IPS-NIHi11 (cell line): ENCODE measurements around the gene MAP3K2.

Experiments
- DNase-seq: peaks from one replicate; pipeline ENCODE4 v3.0.0; 2012; ENCODE audit warnings: mixed read lengths, low spot score

MAP3K2 gene

DNA sequence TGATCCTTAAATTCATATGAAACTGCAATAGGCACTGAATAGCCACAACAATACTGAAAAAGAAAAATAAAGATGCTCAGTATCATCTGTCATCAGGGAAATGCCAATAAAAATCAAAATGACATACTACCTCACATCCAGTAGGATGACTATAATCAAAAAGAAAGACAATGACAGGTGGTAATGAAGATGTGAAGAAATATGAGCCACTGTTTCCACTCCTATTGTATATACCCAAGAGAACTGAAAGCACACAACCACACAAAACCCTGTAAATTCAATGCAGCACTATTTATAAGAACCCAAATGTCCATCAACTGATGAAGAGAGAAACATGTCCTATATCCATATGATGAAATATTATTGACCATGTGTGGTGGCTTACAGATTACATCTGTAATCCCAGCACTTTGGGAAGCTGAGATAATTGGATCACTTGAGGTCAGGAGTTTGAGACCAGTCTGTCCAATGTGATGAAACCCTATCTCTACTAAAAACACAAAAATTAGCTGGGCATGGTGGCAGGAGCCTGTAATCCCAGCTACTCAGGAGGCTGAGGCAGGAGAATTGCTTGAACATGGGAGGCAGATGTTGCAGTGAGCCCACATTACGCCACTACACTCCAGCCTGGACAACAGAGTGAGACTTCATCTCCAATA, 39.9 kb downstream of the MAP3K2 start:
- DNase-seq: no peak

DNA sequence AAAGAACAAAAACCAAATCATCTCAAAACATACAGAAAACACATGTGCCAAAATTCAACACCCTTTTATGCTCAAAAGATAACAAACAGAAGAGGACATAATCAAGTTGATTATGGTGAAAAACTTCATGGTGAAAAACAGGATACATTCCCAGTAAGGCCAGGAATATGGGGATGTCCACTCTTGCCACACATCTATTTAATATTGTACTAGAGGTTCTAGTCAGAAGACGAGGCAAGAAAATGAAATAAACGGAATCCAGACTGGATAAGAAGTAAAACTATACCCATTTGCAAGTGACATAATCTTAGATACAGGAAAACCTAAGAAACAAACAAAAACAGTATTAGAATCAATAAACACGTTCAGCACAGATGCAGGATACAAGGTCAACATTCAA, 40.8 kb downstream of the MAP3K2 start:
- DNase-seq: no peak

DNA sequence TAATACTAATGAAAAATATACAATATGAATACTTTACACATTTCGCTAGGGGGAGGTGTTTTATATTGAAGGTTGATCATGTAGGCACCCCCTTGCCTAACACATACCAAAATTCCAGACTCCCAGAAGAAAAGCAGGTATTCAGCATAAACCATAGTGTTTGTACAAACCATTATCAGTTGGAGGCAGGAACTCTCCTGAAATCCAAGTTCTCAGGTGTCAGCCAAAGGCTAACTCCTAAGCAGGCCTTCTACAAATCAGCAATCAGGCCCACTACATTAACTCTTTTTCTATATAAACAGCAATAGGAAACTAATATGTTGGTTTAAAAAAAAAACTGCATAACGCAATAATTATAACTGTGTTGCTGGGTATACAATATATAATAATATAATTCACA, 44.5 kb downstream of the MAP3K2 start:
- no peak for DNase-seq

DNA sequence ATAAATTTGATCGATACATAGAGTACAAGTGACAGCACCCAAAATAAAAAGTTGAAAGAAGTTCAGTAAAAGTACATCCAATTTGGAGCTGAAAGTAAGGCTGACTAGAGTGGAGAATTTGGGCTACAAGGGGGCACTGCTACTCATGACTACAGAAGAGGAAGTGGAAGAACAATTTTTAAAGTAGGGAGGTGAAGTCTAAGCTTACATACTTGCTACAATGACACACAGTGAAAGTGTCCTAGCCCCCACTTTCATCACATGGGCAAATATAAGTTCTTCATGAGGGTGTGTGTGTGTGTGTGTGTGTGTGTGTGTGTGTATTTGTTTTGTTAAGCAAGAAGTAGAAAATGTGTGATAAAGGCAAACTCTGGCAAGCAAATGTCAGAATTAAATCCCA, 45.7 kb downstream of the MAP3K2 start:
- DNase-seq: no peak

DNA sequence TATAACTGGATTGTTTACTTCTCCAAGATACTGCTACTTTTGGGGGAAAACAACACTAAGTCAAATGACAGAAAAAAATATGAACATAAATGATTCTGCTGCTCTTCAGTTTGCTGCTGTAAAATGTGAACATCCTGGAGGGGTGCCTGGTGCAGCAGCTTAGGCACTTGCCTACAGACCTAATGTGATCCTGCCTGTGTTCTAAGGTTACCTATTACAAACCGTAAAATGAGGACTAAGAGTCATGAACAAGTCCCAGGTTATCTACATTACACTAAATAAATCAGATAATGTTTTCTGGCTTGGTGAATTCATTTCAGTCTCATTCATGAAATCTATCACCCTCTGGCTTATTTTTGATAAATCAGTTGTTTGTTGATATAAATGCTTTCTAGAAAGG, 55.4 kb downstream of the MAP3K2 start:
- DNase-seq: no peak

DNA sequence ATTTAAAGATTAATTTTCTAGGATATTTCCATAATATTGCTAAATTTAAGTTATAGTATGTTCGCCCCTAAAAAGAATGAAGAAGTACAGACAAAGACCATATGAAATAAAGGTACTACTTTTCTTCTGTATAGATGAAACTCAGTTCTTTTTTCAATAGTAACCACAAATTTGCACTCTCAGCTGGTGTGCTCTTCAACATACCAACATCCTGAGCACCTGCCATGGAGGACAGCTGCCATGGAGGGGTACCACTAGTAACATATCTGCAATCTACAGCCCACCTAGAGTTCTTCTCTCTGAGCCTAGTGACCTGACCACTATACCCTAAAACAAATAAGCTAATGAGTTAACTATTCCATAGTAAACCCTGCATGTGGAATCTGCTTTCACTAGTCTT, 57.0 kb downstream of the MAP3K2 start:
- DNase-seq: no peak

DNA sequence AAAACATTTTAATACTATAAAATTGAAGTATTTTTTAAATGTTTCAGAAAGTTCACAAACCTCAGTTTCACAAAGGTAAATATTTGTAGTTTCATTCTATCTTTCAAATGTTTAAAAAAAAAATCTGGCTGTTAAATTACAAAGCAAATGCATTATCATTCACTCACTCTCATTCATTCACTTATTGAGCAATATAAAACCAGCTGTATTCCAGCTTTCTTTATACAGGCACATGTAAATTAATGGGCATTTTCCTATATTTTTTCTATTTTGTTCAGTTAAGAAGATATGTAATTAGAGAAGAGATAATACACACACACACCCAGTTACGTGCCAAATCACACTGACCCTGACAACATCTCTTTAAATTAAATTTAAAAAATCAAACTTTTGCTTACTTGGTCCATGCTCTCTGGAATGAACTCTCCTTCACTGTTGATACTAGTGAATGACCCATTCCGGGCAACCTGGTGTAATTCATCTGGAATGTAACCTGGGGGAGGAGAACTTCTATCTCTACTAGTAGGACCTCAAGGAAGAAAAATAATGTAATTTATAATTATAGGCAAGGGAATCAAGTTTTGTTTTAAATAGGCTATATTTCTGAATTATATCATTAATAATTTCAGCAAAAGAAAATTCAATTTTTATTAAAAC, 61.4 kb downstream of the MAP3K2 start:
- DNase-seq: no peak

DNA sequence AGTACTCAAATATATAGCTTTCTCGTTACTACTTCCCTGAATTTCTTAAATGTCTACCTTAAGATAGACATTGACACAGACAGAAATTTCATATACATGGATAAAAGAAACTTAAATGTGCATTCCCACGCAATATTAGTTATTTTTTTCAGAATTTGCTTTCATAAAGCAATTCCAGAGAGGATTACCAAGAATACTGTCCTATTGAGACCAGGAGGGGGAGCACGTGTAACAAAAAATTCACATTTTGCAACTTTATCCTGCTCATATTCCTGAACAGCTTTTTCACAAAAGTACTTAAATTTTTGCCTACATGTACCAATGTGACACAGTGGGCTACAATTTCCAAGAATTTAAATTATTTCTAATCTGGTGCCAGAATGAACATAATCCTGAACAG, 63.1 kb downstream of the MAP3K2 start:
- DNase-seq: peak; percentile 22

DNA sequence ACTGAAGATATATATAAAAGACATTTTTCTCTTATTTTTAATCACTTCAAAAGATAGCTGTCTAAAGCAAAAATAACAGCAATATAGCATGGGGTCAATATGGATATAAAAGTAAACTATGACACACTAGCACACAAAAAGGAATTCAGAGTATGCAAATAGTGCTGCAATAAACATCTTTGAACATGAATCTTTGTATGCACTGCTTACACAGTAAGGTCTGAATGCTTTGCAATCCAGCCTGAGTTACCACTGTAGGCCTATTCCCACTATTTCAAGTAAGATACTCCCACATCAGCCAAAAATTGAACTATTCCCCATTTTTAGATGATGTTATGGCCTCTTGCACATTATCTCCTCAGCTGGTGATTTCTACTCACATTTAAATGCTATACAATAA, 66.5 kb downstream of the MAP3K2 start:
- no peak for DNase-seq

DNA sequence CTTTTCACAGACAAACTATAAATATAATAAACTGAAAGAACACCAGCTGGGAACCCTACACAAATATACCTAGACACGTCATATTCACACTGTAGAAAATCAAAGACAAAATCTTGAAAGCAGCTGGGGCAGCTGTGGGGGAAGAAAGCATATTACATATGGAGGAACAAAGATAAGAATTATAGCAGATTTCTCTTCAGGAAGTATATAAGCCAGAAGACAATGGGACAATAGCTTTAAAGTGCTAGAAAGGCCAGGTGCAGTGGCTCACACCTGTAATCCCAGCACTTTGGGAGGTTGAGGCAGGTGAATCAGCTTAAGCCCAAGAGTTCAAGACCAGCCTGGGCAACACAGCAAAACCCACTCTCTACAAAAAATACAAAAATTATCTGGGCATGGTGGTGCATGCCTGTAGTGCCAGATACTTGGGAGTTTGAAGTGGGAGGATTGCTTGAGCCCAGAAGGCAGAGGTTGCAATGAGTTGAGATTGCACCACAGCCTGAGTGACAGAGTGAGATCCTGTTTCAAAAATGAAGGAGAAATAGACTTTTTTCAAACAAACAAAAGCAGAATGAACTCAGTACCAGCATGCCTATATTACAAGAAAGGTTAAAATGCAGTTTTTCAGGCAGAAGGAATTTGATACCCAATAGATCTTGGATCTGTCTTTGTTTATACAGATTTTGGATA, 67.0 kb downstream of the MAP3K2 start:
- no peak for DNase-seq

DNA sequence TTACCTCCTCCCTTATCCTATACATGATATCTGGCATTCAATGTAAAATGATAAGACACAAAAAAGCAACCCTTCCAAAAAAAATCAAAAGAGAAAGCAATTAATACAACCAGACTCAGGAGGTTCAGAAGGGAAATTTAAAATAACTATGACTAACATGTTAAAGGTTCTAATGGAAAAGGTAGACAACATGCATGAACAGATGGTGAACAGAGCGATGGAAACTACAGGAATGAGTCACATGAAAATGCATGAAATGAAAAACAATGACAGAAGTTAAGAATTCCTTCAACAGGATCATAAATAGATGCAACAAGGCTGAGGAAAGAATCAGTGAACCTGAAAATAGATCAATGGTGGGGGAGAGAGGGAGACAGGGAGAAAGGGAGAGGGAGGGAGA, 67.7 kb downstream of the MAP3K2 start:
- no peak for DNase-seq

DNA sequence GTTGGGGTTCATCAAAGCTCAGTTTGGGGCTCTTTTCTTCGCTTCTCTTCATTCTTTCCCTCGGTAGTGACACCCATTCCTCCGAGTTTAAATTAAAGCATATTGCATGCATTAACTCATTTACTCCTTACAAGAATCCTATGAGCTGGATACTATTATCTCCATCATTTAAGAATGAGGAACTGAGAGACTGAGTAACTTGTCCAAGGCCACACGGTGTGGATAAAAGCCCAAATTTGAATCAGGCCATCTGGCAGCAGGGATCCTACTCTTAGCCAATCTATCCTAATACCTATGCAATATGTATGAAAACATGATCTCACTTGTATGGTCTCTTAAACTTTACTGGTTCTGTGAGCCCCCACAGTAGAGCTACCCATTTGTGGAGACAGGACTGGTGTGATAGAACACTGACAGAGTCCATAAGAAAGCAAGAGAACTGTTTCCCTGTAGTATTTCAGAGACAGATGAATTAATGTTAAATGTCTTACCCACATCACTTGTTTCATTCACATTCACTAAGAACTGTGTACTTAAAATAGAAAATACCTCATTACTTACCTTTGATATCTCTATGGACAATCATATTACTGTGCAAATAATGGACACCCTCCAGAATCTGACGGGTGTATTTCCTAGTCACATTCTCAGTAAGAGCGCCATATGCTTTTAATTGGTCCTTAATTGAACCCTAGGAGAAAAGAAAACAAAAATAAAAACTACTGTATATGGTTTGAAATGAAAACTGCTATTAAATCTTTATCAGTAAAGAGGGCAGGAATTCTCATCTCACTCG, 73.4 kb downstream of the MAP3K2 start:
- no peak for DNase-seq

DNA sequence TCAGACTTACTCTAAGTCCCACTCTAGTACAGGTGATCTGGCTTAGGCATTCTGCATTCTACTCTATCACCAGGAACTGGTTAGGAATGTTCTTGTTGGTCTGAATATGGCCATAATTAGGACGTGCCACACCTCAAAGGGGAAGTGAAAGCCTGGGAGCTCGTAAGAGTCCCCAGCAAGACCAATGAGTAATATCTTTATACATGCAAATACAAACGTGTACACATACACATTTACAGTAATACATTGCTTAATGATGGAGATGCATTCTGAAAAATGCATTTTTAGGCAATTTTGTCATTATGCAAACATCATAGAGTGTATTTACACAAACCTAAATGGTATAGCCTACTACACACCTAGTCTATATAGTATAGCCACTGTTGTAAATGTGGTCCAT, 74.4 kb downstream of the MAP3K2 start:
- no peak for DNase-seq

DNA sequence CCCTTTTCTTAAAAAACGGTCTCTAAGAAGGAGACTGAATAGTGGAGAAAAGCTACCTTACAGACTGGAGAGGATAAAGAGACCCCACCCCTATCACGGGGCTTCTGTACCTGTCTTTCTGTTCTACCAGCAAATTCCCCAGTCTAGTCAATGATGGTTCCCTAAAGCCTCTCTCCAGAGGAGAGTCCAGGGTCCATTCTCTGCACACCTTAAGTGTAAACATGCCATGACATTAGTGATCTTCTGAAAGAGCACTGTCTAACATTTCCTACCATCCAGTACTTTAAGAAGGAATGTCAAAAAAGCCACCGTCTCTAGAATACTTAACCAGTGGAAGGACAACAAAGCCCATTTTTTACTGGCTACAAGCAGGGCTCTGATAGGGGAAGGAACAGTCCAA, 76.8 kb downstream of the MAP3K2 start:
- DNase-seq: no peak

DNA sequence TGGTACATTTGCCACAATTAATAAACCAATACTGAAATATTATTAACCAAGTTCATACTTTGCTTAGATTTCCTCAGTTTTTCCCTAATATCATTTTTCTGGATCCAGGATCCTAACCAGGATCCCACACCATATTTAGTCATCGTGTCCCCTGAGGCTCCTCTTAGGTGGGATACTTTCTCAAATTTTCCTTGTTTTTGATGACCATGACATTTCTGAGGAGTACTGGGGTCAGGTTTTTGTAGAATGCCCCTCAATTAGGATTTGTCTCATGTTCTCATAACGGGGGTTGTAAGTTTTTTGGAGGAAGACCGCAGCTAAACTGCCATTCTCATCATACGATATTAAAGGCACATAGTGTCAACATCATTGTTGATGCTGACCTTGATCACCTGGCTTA, 78.3 kb downstream of the MAP3K2 start:
- no peak for DNase-seq

DNA sequence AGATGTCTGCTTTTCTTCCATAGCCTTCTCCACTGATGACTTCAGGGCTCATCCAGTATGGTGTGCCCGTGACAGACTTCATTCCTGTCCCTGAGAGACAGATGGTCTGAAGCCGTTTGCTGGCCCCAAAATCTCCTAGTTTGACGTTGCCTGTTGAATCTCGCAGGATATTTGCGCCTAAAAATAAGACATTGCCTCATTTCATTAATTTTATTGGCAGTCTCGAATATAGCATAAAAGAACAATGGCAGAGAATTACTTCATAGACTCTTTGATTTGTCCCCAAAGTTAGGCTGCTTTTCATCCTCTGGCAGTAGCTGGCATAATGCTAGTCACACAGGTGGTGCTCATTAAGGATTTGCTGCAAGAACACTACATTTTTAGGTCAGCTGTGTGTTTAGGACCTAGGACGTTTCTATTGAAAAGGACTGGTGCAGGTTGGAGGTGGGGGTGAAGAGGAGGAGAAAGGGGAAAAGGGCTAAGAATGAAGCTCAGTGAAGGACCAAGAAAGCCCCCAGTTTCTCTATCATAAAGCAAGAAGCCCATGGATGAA, 79.1 kb downstream of the MAP3K2 start:
- no peak for DNase-seq

DNA sequence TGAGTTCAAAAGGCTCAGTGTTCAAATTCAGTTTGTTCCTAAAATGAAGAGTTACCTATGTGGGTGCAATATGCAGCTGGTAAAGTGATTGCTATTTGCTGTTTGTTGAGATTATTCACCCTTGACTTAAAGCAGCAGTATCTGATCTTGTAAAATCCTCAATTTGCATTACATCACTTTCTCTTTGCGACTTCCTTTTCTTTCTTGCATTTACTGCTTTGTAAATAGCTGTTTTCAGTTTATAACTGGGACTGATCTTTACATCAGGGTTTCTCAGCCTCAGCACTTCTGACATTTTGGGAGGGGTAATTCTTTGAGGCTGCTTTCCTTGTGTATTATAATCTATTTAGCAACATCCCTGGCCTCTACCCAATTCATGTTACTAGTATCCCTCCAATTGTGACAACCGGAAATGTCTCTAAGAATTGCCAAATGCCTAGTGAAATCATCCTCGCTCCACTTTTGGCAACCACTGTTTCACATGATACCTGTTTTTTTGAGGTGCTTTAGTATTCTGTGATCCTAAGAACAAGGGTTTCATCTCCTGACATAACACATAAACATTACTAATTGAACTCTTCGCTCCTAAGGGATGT, 81.7 kb downstream of the MAP3K2 start:
- no peak for DNase-seq

DNA sequence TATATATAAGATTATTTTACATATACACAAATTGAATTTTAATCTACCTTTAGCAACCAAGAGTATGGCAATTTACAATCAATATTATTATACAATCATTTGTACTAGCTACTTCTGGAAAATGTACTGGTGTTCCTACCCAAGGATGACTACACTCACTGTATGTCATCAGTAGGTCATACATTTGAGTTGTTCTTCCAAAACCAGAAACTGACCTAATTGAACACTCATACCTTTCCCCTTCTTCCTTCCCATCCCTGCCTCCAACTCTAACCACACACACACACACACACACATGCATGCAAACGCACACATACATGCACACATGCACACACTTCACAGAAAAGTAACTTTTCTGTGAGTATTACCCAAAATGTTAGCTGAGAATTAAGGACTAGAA, 85.6 kb downstream of the MAP3K2 start:
- no peak for DNase-seq

DNA sequence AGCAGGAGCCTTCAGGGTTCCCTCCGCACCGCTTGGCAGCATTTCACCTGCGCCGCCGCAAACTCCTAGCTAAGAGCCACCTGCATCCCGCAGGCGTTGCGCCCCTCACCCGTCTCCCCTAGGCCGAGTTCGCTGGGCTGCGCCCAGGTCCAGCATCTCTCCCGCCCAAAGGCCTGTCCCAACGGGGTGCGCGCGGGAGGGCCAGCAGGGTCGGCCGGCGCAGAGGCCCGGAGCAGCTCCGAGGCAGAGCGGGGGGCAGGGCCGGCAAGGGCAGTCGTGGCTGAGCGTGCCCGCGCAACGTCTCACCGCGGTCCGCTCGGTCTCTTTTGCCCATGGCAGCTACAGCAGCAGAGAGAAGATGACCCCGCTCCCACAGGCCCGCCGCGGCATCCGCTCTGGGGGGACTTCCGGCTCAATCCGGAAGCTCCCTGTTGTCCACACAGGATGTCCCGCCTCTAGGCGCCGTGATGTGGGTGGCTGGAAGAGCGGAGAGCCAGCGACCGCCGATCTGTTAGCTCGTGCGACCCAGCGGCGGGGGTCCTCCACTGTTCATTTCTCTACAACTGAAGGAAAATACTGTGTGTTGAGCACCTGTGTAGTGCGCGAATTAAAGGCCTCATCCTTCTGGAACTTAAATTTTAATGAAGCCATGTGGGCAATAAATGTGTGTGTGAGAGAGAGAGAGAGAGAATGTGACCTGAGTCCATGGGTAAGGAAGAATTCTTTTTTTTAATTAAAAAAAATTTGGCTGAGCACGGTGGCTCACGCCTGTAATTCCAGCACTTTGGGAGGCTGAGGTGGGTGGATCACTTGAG, 93.8 kb downstream of the MAP3K2 start, which contains the start of gene ERCC3:
TSS of gene ERCC3 (minus strand) at position 397 of the 815 bp plus-strand sequence. CDS start at position 334, 63 bp downstream.
- DNase-seq: peak; percentile 97

DNA sequence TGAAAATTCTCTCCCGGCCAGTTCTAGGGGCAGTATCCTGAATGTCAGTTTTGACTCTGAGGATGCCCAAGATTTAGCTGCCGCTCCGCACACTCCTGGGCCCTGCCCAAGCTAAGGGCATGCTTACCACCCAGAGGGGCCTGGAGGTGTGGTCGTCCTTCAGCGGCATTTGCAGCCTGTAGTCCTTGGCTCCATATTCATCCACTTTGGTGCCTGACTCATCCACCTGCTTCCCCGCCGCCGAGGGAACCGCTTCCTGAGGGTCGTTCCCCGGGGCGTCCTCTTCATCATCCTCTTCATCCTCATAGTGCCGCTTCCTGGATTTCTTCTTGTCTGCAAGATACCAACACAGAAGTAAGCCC, 94.4 kb downstream of the MAP3K2 start:
- peak; percentile 26 for DNase-seq

DNA sequence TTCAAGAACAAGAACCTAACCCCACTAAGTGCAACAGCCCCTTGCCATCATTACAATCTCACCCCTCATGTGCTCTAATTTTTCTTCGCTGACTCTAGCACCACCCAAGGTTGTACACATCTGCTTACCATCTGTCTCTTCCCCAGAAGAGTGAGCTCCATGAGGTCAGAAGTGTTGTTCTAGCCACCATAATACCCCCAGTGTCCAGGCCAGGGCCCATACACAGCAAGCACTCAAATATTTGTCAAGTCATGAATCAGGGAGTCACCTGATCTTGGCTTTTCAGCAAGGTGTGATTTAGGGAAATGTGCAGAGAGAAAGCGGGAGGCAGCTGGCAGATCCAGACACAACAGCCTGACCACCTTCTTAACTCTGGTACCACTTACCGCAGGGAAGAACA, 99.5 kb downstream of the MAP3K2 start:
- DNase-seq: no peak
